Neural cell (in vitro differentiated cells): ENCODE data around the gene LRCH1. TPM values are rescaled to one million over a fixed set of nuclear protein-coding genes. Genes with fewer than 3 reads are reported as not detected.
A peak's percentile ranks its signal among the peaks of the same experiment; 100 is the strongest.

ENCODE experiments used
- H2AFZ ChIP-seq: fragments of 200-600, 300-800 bp; sonication (generic), shearing (Covaris generic); 2 replicates; pipeline ENCODE4 v1.6.0; 2014; ENCODE audit warnings: low read depth, mild to moderate bottlenecking, antibody characterized with exemption, low read length, moderate library complexity
- H3F3A ChIP-seq: fragments of 200-600 bp; shearing (Covaris generic); 2 replicates; pipeline ENCODE4 v1.6.1; 2016; ENCODE audit warnings: mild to moderate bottlenecking, moderate library complexity, mixed read lengths, antibody characterized with exemption, low read length; ENCODE audit not compliant: insufficient read depth, poor library complexity, severe bottlenecking
- H3K27ac ChIP-seq: fragments of 200-600, 300-800 bp; sonication (generic), shearing (Covaris generic); 2 replicates; pipeline ENCODE4 v1.5.1; 2014; ENCODE audit warnings: mild to moderate bottlenecking, low read length, moderate library complexity
- H3K27me3 ChIP-seq: fragments of 300-800, 200-600 bp; sonication (generic), shearing (Covaris generic); 2 replicates; pipeline ENCODE4 v1.6.0; 2014; ENCODE audit warnings: mild to moderate bottlenecking, low read depth, low read length, moderate library complexity; ENCODE audit not compliant: insufficient read depth
- H3K36me3 ChIP-seq: fragments of 300-800, 200-600 bp; sonication (generic), shearing (Covaris generic); 2 replicates; pipeline ENCODE4 v1.5.1; 2014; ENCODE audit warnings: mild to moderate bottlenecking, antibody characterized with exemption, low read length, moderate library complexity; ENCODE audit not compliant: insufficient read depth
- H3K4me2 ChIP-seq: fragments of 300-800, 200-600 bp; sonication (generic), shearing (Covaris generic); 2 replicates; pipeline ENCODE4 v1.6.0; 2014; ENCODE audit warnings: mild to moderate bottlenecking, low read length
- H3K4me3 ChIP-seq: fragments of 300-800, 200-600 bp; sonication (generic), shearing (Covaris generic); 2 replicates; pipeline ENCODE4 v1.5.1; 2014; ENCODE audit warnings: mild to moderate bottlenecking, low read length, moderate library complexity
- H3K79me2 ChIP-seq: fragments of 200-600 bp; shearing (Covaris generic); replicated peaks from 2 replicates; pipeline ENCODE4 v1.6.0; 2014; ENCODE audit warnings: mild to moderate bottlenecking, low read length, moderate library complexity; ENCODE audit not compliant: insufficient read depth
- H3K9ac ChIP-seq: fragments of 300-800, 200-600 bp; sonication (generic), shearing (Covaris generic); 2 replicates; pipeline ENCODE4 v1.6.1; 2016; ENCODE audit warnings: mild to moderate bottlenecking, low read length, mixed read lengths
- H3K9me2 ChIP-seq: fragments of 200-600 bp; shearing (Covaris generic); 2 replicates; pipeline ENCODE4 v1.6.1; 2016; ENCODE audit warnings: mild to moderate bottlenecking, low read length, mixed read lengths; ENCODE audit not compliant: insufficient read depth
- H3K9me3 ChIP-seq: fragments of 200-600, 300-800 bp; sonication (generic), shearing (Covaris generic); 2 replicates; pipeline ENCODE4 v1.6.1; 2016; ENCODE audit warnings: mild to moderate bottlenecking, mixed run types, low read length, moderate library complexity, mixed read lengths
- H4K20me1 ChIP-seq: fragments of 200-600 bp; shearing (Covaris generic); 2 replicates; pipeline ENCODE4 v1.6.1; 2016; ENCODE audit warnings: mild to moderate bottlenecking, mixed run types; ENCODE audit not compliant: insufficient read depth
- CTCF ChIP-seq: fragments of 450-650 bp; IDR thresholded peaks from 2 replicates; pipeline ENCODE4 v1.5.1; 2014; ENCODE audit warnings: antibody characterized with exemption, mild to moderate bottlenecking, moderate library complexity; ENCODE audit not compliant: poor library complexity, severe bottlenecking
- EP300 ChIP-seq: fragments of 450-650 bp; conservative IDR thresholded peaks from 2 replicates; pipeline ENCODE4 v1.6.1; 2014; ENCODE audit warnings: antibody characterized with exemption, mild to moderate bottlenecking, moderate library complexity; ENCODE audit not compliant: poor library complexity, severe bottlenecking
- EZH2 ChIP-seq: fragments of 200-600, 300-800 bp; shearing (Covaris generic), sonication (generic); IDR thresholded peaks from 2 replicates; pipeline ENCODE4 v1.6.1; 2014; ENCODE audit warnings: antibody characterized with exemption, low read length, borderline replicate concordance, mild to moderate bottlenecking; ENCODE audit not compliant: insufficient read depth, poor library complexity, severe bottlenecking
- MXI1 ChIP-seq: fragments of 450-650 bp; conservative IDR thresholded peaks from 2 replicates; pipeline ENCODE4 v1.6.1; 2014; ENCODE audit warnings: antibody characterized with exemption, mild to moderate bottlenecking; ENCODE audit not compliant: poor library complexity, severe bottlenecking
- POLR2AphosphoS5 ChIP-seq: IDR thresholded peaks from 2 replicates; pipeline ENCODE4 v1.6.1; 2012
- RAD21 ChIP-seq: fragments of 450-650 bp; conservative IDR thresholded peaks from 2 replicates; pipeline ENCODE4 v1.6.1; 2014; ENCODE audit warnings: antibody characterized with exemption, mild to moderate bottlenecking, moderate library complexity
- REST ChIP-seq: IDR thresholded peaks from 2 replicates; pipeline ENCODE4 v1.6.1; 2012; ENCODE audit warnings: borderline replicate concordance
- SMC3 ChIP-seq: fragments of 450-650 bp; conservative IDR thresholded peaks from 2 replicates; pipeline ENCODE4 v1.6.1; 2014; ENCODE audit warnings: antibody characterized with exemption, mild to moderate bottlenecking, moderate library complexity; ENCODE audit not compliant: poor library complexity
- TAF1 ChIP-seq: IDR thresholded peaks from 2 replicates; pipeline ENCODE4 v1.6.1; 2012; ENCODE audit warnings: low read depth
- polyA plus RNA-seq: library from polyadenylated mRNA; depleted of rRNA; stranded (reverse); fragments of >200 nt; gene quantifications from 2 replicates; pipeline ENCODE4 v1.2.3, GENCODE V29; 2014

Gene LRCH1
- polyA plus RNA-seq, 1 donor from 2014 or later = 15.4 TPM

GRCh38 chr13:46586751-46587514 lies 34.0 kb downstream of the LRCH1 start:
- H3K9me2 ChIP-seq = no peaks in the 10 kb centered on the region
- TF ChIP-seq TAF1 = no peak
- TF ChIP-seq POLR2AphosphoS5 = no peak
- TF ChIP-seq CTCF = no peak
- TF ChIP-seq RAD21 = no peak
- TF ChIP-seq MXI1 = no peak
- TF ChIP-seq REST = no peak
- TF ChIP-seq EP300 = no peak
- no peak for TF ChIP-seq EZH2
- TF ChIP-seq SMC3 = no peak
- H3K27ac ChIP-seq = no peak overlapping the region
- no peaks in the 10 kb centered on the region for H3K36me3 ChIP-seq
- H2AFZ ChIP-seq = no peak overlapping the region
- peaks cover 7% of the 10 kb centered on the region for H3K79me2 ChIP-seq
- no peak overlapping the region for H3K9ac ChIP-seq
- H3K27me3 ChIP-seq = no peaks in the 10 kb centered on the region
- H3K4me2 ChIP-seq = no peak overlapping the region
- no peak overlapping the region for H3K4me3 ChIP-seq
- no peaks in the 10 kb centered on the region for H3K9me3 ChIP-seq
- no peaks in the 10 kb centered on the region for H4K20me1 ChIP-seq
- H3F3A ChIP-seq = no peaks in the 10 kb centered on the region

GRCh38 chr13:46587807-46588418 lies 34.9 kb downstream of the LRCH1 start:
- TF ChIP-seq TAF1 (no peak), EZH2 (no peak), CTCF (no peak), REST (no peak), MXI1 (no peak), SMC3 (no peak), EP300 (no peak), RAD21 (no peak), POLR2AphosphoS5 (no peak)
- Histone ChIP-seq H3K9me3 (no peaks in the 10 kb centered on the region), H3K9ac (no peak overlapping the region), H3F3A (no peaks in the 10 kb centered on the region), H3K79me2 (peaks cover 7% of the 10 kb centered on the region), H3K27me3 (no peaks in the 10 kb centered on the region), H3K4me2 (peak overlapping the region; percentile 33), H3K36me3 (no peaks in the 10 kb centered on the region), H4K20me1 (no peaks in the 10 kb centered on the region), H3K27ac (no peak overlapping the region), H3K4me3 (no peak overlapping the region), H2AFZ (no peak overlapping the region), H3K9me2 (no peaks in the 10 kb centered on the region)
